GM18868 (cell line): ENCODE results near the gene GAGE12G.
"Not testable (repeated sequence)": the region's sequence is repeated elsewhere in the genome, so short reads cannot be mapped to it uniquely, and the experiment has no call there.

Experiments used
- ATAC-seq: cut with Tn5 transposase; IDR thresholded peaks from one replicate; pipeline ENCODE4 v1.9.1; 2021; ENCODE audit warnings: mild to moderate bottlenecking, moderate library complexity; ENCODE audit not compliant: unreplicated experiment

The GAGE12G gene

DNA sequence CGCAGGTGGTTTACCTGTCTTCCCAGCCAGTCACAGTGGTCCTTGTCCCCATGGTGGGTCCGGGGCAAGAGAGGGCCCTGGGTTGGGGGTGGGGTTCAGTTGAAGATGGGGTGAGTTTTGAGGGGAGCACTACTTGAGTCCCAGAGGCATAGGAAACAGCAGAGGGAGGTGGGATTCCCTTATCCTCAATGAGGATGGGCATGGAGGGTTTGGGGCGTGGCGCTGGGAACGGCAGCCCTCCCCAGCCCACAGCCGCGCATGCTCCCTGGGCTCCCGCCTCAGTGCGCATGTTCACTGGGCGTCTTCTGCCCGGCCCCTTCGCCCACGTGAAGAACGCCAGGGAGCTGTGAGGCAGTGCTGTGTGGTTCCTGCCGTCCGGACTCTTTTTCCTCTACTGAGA is at the start of gene GAGE12G:
TSS of gene GAGE12G (plus strand) at position 301 of the 400 bp plus-strand sequence. CDS start 1,155 bp downstream, outside the sequence.
- not testable (repeated sequence) for ATAC-seq

DNA sequence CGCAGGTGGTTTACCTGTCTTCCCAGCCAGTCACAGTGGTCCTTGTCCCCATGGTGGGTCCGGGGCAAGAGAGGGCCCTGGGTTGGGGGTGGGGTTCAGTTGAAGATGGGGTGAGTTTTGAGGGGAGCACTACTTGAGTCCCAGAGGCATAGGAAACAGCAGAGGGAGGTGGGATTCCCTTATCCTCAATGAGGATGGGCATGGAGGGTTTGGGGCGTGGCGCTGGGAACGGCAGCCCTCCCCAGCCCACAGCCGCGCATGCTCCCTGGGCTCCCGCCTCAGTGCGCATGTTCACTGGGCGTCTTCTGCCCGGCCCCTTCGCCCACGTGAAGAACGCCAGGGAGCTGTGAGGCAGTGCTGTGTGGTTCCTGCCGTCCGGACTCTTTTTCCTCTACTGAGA is 38.3 kb upstream of the GAGE12G start, which contains the start of gene GAGE12C:
TSS of gene GAGE12C (plus strand) at position 301 of the 400 bp plus-strand sequence. CDS start 1,155 bp downstream, outside the sequence.
- not testable (repeated sequence) for ATAC-seq

DNA sequence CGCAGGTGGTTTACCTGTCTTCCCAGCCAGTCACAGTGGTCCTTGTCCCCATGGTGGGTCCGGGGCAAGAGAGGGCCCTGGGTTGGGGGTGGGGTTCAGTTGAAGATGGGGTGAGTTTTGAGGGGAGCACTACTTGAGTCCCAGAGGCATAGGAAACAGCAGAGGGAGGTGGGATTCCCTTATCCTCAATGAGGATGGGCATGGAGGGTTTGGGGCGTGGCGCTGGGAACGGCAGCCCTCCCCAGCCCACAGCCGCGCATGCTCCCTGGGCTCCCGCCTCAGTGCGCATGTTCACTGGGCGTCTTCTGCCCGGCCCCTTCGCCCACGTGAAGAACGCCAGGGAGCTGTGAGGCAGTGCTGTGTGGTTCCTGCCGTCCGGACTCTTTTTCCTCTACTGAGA is 28.8 kb upstream of the GAGE12G start, which contains the start of gene GAGE12D:
TSS of gene GAGE12D (plus strand) at position 301 of the 400 bp plus-strand sequence. CDS start 1,155 bp downstream, outside the sequence.
- ATAC-seq = not testable (repeated sequence)

DNA sequence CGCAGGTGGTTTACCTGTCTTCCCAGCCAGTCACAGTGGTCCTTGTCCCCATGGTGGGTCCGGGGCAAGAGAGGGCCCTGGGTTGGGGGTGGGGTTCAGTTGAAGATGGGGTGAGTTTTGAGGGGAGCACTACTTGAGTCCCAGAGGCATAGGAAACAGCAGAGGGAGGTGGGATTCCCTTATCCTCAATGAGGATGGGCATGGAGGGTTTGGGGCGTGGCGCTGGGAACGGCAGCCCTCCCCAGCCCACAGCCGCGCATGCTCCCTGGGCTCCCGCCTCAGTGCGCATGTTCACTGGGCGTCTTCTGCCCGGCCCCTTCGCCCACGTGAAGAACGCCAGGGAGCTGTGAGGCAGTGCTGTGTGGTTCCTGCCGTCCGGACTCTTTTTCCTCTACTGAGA is 19.2 kb upstream of the GAGE12G start, which contains the start of gene GAGE12E:
TSS of gene GAGE12E (plus strand) at position 301 of the 400 bp plus-strand sequence. CDS start 1,155 bp downstream, outside the sequence.
- ATAC-seq = not testable (repeated sequence)

DNA sequence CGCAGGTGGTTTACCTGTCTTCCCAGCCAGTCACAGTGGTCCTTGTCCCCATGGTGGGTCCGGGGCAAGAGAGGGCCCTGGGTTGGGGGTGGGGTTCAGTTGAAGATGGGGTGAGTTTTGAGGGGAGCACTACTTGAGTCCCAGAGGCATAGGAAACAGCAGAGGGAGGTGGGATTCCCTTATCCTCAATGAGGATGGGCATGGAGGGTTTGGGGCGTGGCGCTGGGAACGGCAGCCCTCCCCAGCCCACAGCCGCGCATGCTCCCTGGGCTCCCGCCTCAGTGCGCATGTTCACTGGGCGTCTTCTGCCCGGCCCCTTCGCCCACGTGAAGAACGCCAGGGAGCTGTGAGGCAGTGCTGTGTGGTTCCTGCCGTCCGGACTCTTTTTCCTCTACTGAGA is 9.7 kb upstream of the GAGE12G start, which contains the start of gene GAGE12F:
TSS of gene GAGE12F (plus strand) at position 301 of the 400 bp plus-strand sequence. CDS start 1,155 bp downstream, outside the sequence.
- not testable (repeated sequence) for ATAC-seq

- ATAC-seq = not testable (repeated sequence)
Observed at GRCh38 chrX:49568728-49569127, 1.5 kb upstream of the GAGE12G start.

DNA sequence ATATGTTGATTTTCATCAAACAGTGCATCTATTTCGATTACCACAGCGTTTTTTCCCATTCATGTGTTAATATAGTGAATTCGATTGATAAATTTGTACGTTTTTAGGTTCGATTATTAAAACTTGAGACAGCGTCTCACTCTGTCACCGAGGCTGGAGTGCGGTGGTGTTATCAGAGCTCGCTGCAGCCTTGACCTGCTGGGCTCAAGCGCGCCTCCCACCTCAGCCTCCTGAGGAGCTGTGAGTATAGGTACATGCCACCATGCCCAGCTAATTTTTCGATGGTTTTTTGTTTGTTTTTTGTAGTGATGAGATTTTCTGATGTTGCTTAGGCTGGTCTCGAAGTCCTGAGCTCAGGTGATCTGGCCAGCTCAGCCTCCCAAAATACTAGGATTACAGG is 1.0 kb upstream of the GAGE12G start:
- ATAC-seq = not testable (repeated sequence)

DNA sequence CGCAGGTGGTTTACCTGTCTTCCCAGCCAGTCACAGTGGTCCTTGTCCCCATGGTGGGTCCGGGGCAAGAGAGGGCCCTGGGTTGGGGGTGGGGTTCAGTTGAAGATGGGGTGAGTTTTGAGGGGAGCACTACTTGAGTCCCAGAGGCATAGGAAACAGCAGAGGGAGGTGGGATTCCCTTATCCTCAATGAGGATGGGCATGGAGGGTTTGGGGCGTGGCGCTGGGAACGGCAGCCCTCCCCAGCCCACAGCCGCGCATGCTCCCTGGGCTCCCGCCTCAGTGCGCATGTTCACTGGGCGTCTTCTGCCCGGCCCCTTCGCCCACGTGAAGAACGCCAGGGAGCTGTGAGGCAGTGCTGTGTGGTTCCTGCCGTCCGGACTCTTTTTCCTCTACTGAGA is 9.4 kb downstream of the GAGE12G start, which contains the start of gene GAGE12H:
TSS of gene GAGE12H (plus strand) at position 301 of the 400 bp plus-strand sequence. CDS start 1,155 bp downstream, outside the sequence.
- not testable (repeated sequence) for ATAC-seq

- not testable (repeated sequence) for ATAC-seq
Observed at GRCh38 chrX:49589196-49589595, 19.0 kb downstream of the GAGE12G start, which contains the start of gene GAGE2A. GAGE2A (plus strand) TSS chrX:49589496; CDS start chrX:49590651, 1,155 bp downstream.

- not testable (repeated sequence) for ATAC-seq
Observed at GRCh38 chrX:49589769-49590478, 19.7 kb downstream of the GAGE12G start.

- ATAC-seq = not testable (repeated sequence)
Observed at GRCh38 chrX:49590488-49590887, 20.3 kb downstream of the GAGE12G start.

GRCh38 chrX:49598720-49599119 is 28.5 kb downstream of the GAGE12G start, which contains the start of gene GAGE1:
GAGE1 (plus strand) TSS chrX:49599020; CDS start chrX:49600175, 1,155 bp downstream.
- ATAC-seq = not testable (repeated sequence)

GRCh38 chrX:49610718-49611310 is 40.6 kb downstream of the GAGE12G start:
- no peak for ATAC-seq

GRCh38 chrX:49618574-49618973 is 48.4 kb downstream of the GAGE12G start:
- no peak for ATAC-seq
